Activated CD8-positive, alpha-beta memory T cell treated with anti-CD3 and anti-CD28 coated beads for 36 hours (primary cell): ENCODE measurements around the gene LRRC2. TPM values are rescaled to one million over a fixed set of nuclear protein-coding genes. Genes with fewer than 3 reads are reported as not detected.
"Not testable (repeated sequence)": the region's sequence is repeated elsewhere in the genome, so short reads cannot be mapped to it uniquely, and the experiment has no call there.

Experiments used
- CTCF ChIA-PET: fragments of 350-600 bp; sonication (Branson Sonifier 250); formaldehyde crosslinking; loops from one replicate; lab custom pipeline; 2021; ENCODE audit warnings: antibody characterized with exemption; lab: Charles Lee
- POLR2A ChIA-PET: fragments of 350-600 bp; sonication (Branson Sonifier 250); formaldehyde crosslinking; loops from one replicate; lab custom pipeline; 2021; ENCODE audit warnings: antibody characterized with exemption; lab: Charles Lee
- total RNA-seq, 2 experiments: library from RNA; stranded (reverse); gene quantifications; one replicate each; pipeline ENCODE4 v1.2.3, GENCODE V29; 2021

The LRRC2 gene
- total RNA-seq, 2 experiments from 2014 or later: not detected

DNA sequence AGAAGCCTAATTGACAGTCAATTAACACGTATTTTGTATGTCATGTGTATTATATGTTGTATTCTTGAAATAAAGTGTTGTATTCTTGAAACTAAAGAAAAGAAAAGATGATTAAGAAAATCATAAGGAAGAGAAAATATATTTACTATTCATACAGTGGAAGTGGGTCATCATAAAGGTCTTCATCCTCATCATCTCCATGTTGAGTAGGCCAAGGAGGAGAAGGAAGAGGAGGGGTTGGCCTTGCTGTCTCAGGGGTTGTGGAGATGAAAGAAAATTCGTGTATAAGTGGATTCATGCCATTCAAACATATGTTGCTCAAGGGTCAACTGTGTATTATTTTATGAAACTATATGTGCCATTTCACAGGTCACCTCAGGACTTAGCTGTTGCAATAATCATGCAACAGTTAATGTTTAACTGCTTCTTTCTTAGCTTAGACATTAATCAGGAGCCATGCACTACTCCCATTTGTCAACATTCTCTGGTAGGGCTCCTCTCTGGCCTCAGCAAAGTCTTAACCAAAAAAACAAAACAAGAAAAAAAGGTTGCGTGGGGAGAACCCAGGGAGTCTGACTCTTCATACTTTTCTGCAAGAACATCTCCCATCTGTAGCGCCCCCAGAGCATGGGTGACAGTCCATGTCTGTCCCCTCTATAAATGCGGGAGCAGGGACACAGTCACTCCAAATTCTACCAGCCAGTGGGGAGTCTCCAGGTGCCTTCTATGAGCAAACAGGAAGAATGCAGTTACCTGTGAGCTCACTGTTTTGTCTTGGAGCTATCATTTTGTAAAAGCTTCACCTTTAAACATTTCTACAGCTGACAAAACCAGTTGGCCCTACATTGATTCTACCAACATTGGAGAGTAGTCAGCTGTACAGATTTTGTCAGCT is 19.9 kb upstream of the LRRC2 start:
- ChIA-PET CTCF (interaction anchor here (1.4 kb wide), 1 partner anchor 97 kb away, joined by 4 read pairs; no protein-coding TSS in a partner anchor), POLR2A (no interaction called here)

DNA sequence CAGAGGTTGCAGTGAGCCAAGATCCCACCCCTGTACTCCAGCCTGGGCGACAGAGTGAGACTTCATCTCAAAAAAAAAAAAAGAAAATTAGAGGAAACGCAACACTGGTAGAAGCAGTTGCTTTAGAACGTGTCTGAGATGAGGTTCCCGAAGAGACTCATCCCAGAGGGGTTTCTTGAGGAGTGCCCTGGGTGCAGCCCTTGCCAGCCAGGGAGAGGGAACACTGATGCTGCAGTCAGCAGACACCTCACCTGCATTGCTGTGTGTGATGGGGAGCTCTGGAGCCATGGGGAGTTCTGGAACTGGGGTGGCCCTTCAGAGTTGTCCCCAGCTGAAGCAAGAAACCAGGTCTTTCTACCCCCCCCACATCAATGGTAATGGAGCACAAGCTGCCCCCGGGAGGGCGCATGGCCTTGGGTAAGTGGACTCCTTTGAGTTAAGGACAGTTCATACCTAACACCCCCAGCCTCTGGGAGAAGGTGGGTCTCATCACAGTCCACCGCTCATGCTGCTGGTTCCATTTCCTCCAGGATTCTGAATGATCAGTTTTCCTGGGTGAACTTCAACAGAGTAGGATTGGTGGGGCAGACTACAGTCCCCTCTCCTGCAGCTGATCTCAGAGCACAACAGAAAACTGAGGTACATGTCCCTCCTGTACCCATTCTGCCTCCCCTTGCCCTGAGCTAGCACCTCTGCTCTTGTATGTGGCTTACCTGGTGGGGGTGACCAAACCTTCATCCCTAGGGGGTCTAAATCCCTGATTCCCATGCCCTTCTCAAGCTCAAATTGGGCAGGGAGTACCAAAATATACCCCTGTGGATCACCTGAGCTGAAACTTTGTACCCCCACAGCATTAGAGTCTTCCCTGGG is 18.7 kb upstream of the LRRC2 start:
- ChIA-PET POLR2A (no interaction called here), CTCF (interaction anchor here (1.4 kb wide), 1 partner anchor 96 kb away, joined by 4 read pairs; no protein-coding TSS in a partner anchor)

DNA sequence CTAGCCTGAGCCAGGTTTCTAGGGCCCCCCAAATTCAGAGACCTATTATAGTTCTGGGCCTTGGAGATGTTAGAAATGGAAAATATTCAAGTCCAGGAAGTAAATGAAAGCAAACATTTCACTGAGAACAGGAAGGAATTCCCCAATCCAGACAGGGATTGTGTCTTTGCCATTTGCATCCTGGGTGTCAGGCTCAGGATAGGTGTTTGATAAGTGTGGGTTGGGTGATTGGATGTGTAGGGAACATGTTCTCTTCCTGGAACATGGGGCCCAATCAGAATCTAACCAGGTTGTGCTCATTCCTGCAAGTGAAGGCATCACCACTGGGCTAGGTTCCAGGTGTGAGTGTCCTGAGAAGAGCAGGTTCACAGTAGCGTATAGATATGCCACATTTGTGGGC is 14.6 kb upstream of the LRRC2 start:
- POLR2A ChIA-PET: no interaction called here

DNA sequence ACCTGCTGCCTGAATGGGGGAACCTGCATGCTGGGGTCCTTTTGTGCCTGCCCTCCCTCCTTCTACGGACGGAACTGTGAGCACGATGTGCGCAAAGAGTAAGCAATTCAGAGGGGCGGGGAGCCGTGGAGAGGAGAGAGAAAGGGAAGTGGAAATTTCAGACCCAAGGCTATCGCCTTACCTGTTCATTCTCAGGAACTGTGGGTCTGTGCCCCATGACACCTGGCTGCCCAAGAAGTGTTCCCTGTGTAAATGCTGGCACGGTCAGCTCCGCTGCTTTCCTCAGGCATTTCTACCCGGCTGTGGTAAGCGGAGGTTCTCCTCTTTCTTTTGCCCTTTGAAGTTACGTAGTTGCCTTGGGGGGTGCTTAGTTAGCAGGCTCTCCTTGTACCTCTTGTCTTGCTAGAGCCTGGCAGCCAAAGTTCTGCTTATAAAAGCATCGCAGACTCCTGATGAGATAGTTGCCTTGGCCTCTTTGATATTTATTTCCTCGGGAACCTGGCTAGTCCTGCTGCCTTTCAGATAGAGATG is 13.7 kb upstream of the LRRC2 start:
- ChIA-PET POLR2A (no interaction called here), CTCF (interaction anchor here (1.0 kb wide), 1 partner anchor 91 kb away, joined by 4 read pairs; no protein-coding TSS in a partner anchor)

More for the DNA sequence above, 14.6 kb upstream of the LRRC2 start:
- CTCF ChIA-PET: no interaction called here

DNA sequence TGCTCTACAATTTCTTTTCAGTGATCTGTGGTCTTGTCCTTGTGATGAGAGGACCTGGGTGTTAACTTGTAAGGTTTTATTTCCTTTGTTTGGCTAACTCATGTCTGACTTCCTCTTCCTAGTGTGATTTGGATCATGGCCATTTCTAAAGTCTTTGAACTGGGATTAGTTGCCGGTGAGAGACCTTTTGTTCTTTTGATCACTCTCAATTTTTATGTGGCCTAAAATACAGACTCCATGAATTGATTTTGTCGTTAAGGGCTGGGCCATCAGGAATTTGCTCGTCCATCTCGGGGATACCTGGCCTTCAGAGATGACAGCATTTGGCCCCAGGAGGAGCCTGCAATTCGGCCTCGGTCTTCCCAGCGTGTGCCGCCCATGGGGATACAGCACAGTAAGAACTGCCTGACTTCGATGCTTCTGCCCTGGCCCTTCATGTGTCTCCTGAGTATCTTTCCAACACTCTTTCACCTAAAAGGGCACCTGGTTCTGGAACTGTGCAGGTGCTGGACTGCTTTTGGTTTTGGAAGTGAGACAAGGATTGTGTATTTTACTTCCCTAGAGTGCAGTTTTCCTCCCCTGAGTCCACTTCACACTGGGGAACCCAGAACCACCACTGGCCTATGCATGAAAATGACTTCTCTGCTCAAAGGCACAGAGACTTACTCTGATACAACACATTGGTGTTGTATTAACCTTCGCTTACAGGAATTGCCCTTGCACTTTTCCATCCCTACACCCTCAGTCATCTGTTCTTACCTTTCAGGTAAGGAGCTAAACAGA is 13.1 kb upstream of the LRRC2 start:
- CTCF ChIA-PET: interaction anchor here (1.0 kb wide), 1 partner anchor 90 kb away, joined by 4 read pairs; no protein-coding TSS in a partner anchor
- POLR2A ChIA-PET: no interaction called here

DNA sequence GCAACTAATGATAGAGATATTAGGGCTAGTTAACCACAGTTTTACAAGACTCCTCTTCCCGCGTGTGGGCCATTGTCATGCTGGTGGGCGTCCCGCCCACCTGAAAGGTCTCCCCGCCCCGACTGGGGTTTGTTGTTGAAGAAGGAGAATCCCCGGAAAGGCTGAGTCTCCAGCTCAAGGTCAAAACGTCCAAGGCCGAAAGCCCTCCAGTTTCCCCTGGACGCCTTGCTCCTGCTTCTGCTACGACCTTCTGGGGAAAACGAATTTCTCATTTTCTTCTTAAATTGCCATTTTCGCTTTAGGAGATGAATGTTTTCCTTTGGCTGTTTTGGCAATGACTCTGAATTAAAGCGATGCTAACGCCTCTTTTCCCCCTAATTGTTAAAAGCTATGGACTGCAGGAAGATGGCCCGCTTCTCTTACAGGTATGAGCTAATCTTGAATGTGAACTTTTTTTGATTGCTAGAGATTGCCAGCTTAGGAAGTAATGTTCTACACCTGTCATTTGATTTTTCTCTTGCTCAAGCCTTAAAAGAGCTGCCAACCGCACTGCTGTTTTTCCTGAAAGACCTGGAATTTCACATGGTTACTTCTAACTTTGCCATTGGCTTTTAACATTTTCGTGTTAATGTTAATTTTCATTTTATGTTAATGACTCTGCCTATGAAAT is 11.6 kb upstream of the LRRC2 start:
- POLR2A ChIA-PET, CTCF ChIA-PET: not testable (repeated sequence)

DNA sequence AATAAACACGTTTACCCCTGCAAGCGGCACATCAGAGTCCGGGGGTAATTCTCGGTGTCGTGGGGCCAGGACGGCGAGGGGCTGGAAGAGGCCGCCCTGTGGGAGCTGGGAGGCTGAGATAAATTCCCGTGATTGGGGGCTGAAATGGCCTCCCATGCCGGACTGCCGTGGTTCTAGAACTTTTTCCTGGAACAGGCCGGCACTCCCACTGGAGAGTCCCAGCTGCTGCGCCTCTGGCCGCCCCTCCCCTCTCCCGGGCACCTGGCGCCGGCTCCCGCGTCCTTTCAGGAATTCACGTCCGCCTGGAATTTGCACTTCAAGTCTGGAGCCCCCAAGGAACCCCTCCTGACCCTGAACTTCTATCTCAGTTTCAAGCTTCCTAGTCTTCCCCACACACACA is 10.8 kb upstream of the LRRC2 start:
- POLR2A ChIA-PET: no interaction called here
- CTCF ChIA-PET: no interaction called here

DNA sequence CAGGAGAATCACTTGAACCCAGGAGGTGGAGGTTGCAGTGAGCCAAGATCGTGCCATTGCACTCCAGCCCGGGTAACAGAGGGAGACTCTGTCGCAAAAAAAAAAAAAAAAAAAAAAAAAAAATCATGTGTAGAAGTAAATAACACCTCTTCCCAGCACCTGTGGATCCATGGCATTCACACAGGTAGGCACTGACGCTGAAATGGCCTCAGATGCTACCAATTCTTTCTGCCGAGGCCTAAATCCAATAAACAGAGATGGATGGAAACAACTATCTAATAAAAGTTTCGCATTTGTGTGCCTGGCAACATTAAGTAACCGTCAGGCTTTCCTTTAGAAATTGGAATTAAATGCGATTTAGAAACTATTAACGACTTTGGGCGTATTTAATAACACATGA is 10.3 kb upstream of the LRRC2 start:
- POLR2A ChIA-PET: no interaction called here
- CTCF ChIA-PET: no interaction called here

DNA sequence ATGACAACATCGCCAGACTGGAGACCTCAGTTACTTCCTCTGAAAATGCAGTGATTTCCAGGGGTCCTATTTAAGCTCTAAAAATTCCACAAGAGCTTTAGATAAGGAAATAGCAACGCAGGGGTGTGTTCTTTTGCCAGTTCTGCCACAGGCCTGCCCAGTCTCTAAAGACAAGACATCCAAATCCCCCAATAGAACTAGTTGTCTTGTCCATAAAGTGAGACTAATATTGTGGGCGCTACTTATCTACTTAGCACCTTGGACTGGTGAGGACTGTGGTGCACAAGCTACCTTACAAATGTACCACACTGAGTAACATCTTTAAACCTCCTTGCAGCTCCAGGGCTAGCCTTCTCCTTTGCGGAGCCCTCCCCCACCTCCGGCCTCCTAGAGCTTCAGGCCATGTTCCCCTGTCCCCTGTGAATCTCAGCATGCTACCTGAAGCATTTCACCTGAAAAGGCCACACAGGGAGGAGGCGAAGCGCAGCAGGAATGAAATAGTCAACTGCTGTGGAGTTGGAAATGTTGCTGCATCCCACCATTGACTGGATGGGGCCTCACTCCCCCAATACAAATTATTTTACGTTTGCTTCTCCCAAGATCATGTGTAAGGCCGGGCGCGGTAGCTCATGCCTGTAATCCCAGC is 9.6 kb upstream of the LRRC2 start:
- ChIA-PET CTCF (no interaction called here), POLR2A (no interaction called here)

DNA sequence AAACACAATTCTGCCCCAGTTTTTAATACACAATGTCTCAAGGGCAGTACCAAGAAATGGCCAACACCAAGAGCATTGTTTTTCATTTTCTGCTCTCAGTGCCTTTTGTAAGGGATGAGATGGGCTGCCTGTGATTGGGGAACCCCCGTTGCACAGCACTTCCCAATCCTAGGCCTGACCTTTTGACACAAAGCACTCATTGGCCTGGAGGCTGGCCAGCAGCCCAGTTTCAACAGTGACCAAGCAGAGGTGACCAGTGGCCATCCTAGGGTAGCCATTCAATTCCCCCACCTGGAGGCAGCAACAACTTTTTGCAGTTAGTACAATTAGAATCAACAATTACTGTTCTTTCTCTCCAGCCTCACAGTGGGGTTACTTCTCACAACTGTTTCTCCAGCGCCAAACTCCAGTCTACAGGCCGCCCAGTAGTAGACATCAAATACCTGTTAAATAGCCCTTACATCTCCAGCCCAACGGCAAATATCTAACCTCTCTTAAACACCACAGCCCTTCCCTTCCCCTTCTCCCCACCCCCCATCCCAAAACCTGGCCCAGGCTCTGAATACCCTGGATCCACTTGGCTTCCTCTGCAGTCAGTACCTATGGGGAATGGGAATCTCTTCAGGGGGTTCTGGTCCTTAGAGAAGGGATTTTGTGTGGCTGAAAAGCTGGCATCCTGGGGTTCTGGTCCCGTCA is 8.9 kb upstream of the LRRC2 start:
- CTCF ChIA-PET: no interaction called here
- POLR2A ChIA-PET: no interaction called here

DNA sequence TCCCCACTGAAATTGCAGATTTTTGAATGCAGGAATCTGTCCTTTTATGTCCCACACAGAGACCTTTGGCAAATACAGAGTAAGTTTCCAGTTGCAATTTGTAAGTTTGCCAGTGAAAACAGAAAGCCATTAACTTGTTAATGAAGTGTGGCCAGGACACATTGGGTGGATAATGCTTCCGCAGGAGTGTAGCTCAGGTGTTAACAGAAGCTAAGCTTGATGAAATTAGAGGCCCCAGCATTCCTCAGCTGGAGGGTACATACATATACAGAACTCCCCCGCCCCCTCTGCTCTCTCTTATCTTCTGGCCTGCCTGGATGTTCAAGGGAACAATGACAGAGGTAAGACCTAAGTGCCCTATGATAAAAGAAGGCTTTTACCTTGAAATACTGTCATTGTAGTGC is 8.1 kb upstream of the LRRC2 start:
- POLR2A ChIA-PET: no interaction called here

DNA sequence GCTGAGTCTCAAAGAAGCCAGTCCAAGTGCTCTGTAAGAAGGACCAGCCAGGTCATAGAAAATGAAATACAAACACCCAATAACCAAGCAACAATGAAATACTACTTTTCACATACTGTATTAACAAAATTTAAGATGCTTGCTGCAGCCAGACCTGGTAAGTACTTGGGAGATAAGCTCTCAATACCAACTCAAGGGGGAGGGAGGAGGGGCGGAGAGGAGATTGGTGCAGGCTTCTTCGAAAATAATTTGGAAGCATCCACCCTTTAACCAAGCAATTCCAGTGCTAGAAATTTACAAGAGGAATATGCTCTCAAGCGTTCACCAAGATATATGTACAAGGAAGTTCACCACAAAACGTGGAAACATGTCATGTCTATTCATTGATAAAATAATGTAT is 7.6 kb upstream of the LRRC2 start:
- CTCF ChIA-PET: no interaction called here

More for the DNA sequence above, 8.1 kb upstream of the LRRC2 start:
- CTCF ChIA-PET: no interaction called here

DNA sequence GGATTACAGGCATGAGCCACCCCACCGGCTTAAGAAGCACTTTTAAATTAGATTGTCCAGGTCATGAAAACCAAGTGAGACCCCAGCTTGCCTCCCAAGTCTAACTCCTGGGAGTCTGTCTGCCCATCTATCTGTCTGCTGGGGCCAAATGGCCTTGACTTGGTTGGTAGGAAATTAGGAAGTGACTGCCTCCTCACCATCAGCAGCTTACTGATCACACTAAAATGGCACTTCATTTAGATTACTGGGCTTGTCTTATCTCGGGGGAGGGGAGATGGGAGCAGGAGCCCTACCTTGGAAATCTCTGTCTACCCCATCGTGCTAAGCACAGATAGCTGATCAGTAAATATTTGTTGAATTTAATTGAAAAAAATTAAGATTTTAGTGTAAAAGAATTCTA is 5.6 kb upstream of the LRRC2 start:
- CTCF ChIA-PET: interaction anchor here (1.4 kb wide), 1 partner anchor 83 kb away, joined by 3 read pairs; no protein-coding TSS in a partner anchor

More for the DNA sequence above, 7.6 kb upstream of the LRRC2 start:
- POLR2A ChIA-PET: no interaction called here

DNA sequence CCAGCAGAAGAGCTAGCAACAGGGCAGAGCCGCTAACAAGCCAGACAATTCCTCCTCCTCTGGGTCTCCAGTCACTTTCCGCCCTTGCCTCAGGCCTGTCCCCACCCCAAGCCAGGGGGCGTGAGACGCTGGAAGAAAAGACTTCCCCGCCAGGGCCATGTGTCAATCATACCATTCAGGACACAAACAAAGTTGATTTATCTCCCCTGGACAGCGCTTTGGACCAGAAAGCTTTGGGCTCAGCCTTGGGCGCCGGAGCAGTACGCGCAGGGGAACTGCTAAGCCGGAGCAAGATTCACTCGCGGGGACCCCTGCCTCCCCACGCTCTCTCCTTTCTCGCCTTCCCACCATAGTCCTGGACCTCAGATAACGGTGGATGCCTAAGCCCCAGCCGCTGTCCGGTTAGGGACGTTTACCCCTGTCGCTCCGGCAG is 479 bp downstream of the LRRC2 start:
- CTCF ChIA-PET: interaction anchor here (2.1 kb wide), 1 partner anchor 77 kb away, joined by 7 read pairs; no protein-coding TSS in a partner anchor
- POLR2A ChIA-PET: no interaction called here

More for the DNA sequence above, 5.6 kb upstream of the LRRC2 start:
- POLR2A ChIA-PET: interaction anchor here (0.8 kb wide), 1 partner anchor 276 kb away, joined by 5 read pairs; no protein-coding TSS in a partner anchor

DNA sequence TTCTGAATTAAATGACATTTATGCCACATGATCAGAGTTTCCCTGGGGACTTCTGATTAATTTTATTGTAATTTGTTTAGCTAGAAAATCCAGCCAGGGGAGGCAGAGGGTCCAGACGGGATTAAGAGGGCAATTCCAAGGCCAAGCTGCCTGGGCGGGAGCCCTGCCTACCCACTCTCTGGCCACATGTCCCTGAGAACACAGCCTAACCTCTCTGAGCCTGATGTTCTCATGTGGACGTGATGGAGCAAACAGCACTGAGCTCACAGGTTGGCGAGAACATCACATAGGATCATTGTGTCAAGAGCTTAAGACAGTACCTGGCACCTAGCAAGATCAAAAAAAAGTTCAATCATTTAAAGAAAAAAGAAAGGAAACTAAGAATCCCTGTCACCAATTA is 1.0 kb downstream of the LRRC2 start:
- POLR2A ChIA-PET: interaction anchor here (0.6 kb wide), 1 partner anchor 13 kb away, joined by 5 read pairs; no protein-coding TSS in a partner anchor
- CTCF ChIA-PET: interaction anchor here (2.1 kb wide), 1 partner anchor 76 kb away, joined by 7 read pairs; no protein-coding TSS in a partner anchor

DNA sequence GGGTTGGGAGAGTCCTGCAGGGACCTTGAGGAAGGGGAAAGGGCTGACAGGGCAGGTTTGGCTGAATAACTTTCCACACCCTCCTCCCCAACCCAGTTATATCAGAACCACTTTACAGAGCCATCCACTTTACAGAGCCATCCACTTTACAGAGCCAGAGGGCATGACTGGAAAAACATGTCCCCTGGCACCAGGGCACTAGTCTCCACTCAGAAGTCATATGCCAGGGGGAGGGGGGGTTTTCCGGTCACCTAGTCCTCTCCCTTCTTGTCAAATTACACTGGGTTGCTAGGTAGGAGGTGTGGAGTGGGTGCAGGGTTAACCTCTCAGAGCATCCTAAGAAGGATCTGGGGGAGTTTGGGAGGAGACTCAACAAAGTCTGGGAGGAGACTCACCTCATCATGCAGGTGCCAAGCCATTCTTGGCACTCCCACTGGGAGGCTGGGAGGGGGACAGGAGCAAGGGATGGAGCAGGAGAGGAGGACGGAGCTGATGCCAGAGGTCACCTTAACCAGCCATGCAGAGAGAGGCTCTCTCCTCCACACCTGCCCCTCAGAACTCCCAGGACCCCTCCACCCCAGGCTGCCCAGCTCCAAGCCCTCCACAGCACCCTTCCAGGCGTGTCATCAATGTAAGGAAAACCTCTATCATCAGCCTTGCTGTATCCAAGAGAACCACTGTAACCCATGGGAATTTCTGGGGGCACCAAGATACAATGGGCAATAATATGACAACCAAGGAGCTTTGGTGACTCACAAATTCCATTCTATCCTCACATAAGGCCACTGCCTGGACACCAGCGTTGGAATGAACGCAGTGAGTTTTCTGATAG is 1.7 kb downstream of the LRRC2 start:
- ChIA-PET POLR2A (interaction anchor here (0.6 kb wide), 1 partner anchor 13 kb away, joined by 5 read pairs; no protein-coding TSS in a partner anchor), CTCF (interaction anchor here (2.1 kb wide), 1 partner anchor 76 kb away, joined by 7 read pairs; no protein-coding TSS in a partner anchor)
